CD14-positive monocyte (primary cell): Measurements from ENCODE around the gene CLK4. TPM values are rescaled to one million over a fixed set of nuclear protein-coding genes. Genes with fewer than 3 reads are reported as not detected.

Experiments used
- DNase-seq, 3 donors: peaks; one replicate each; pipeline ENCODE4 v3.0.0-alpha.2; 2011 to 2022
- H2AFZ ChIP-seq: 2 replicates; pipeline ENCODE4 v1.6.0; 2012; ENCODE audit warnings: mild to moderate bottlenecking, low read depth, low read length, inconsistent platforms; ENCODE audit not compliant: insufficient read depth, poor library complexity, severe bottlenecking
- H3K27ac ChIP-seq, 2 donors: 1 replicate in 1 of 2; 2 replicates in 1 of 2; pipeline ENCODE4 v1.5.1; 2012 to 2013; ENCODE audit warnings: low read length in 2 of 2, control low read depth in 1 of 2, inconsistent platforms in 1 of 2, low read depth in 1 of 2, mild to moderate bottlenecking in 1 of 2
- H3K27me3 ChIP-seq, 2 donors: one replicate each; pipeline versions ENCODE4 v1.6.0 to v1.6.1; 2011 to 2013; ENCODE audit warnings: low read length in 2 of 2; ENCODE audit not compliant: control insufficient read depth in 2 of 2, insufficient read depth in 2 of 2
- H3K36me3 ChIP-seq, 2 donors: replicated peaks in 1 of 2; 1 replicate in 1 of 2; 2 replicates in 1 of 2; pipeline versions ENCODE4 v1.5.1 to v1.6.1; 2012 to 2013; ENCODE audit warnings: low read length in 2 of 2, control low read depth in 1 of 2, inconsistent platforms in 1 of 2, mild to moderate bottlenecking in 1 of 2; ENCODE audit not compliant: insufficient read depth in 2 of 2, control insufficient read depth in 1 of 2
- H3K4me1 ChIP-seq, 2 donors: 1 replicate in 1 of 2; 2 replicates in 1 of 2; pipeline versions ENCODE4 v1.5.1 to v1.6.1; 2012 to 2013; ENCODE audit warnings: low read length in 2 of 2, control low read depth in 1 of 2, inconsistent platforms in 1 of 2, mild to moderate bottlenecking in 1 of 2, moderate library complexity in 1 of 2; ENCODE audit not compliant: insufficient read depth in 2 of 2, control insufficient read depth in 1 of 2
- H3K4me2 ChIP-seq: replicated peaks from 2 replicates; pipeline ENCODE3; 2012; ENCODE audit warnings: low read length, moderate library complexity, mild to moderate bottlenecking; ENCODE audit not compliant: poor library complexity, severe bottlenecking; ENCODE audit errors: extremely low read depth
- H3K4me3 ChIP-seq, 3 experiments: fragments of 200-600 bp in 1 of 3; sonication (generic) in 1 of 3; replicated peaks in 1 of 3; 1 replicate in 2 of 3; 2 replicates in 1 of 3; pipeline ENCODE4 v1.5.1; 2011 to 2013; ENCODE audit warnings: low read length in 3 of 3, mild to moderate bottlenecking in 3 of 3, control low read depth in 2 of 3, low read depth in 2 of 3, inconsistent platforms in 1 of 3, moderate library complexity in 1 of 3
- H3K79me2 ChIP-seq: 2 replicates; pipeline ENCODE4 v1.6.0; 2012; ENCODE audit warnings: mild to moderate bottlenecking, control low read depth, inconsistent platforms, low read length, moderate library complexity; ENCODE audit not compliant: insufficient read depth
- H3K9ac ChIP-seq: 2 replicates; pipeline ENCODE4 v1.6.0; 2017; ENCODE audit warnings: low read length, mild to moderate bottlenecking; ENCODE audit not compliant: insufficient read depth, poor library complexity, severe bottlenecking
- H3K9me3 ChIP-seq, 2 donors: replicated peaks in 1 of 2; 1 replicate in 1 of 2; 2 replicates in 1 of 2; pipeline versions ENCODE4 v1.5.1 to v1.6.1; 2012 to 2013; ENCODE audit warnings: low read length in 2 of 2, control low read depth in 1 of 2; ENCODE audit not compliant: control insufficient read depth in 1 of 2, insufficient read depth in 1 of 2
- H4K20me1 ChIP-seq: 2 replicates; pipeline ENCODE4 v1.6.0; 2012; ENCODE audit warnings: mild to moderate bottlenecking, low read length, control low read depth, moderate library complexity; ENCODE audit not compliant: insufficient read depth
- H3K27ac Mint-ChIP-seq, 7 donors: one replicate each; pipeline ENCODE4 v1.8.0; 2020; ENCODE audit warnings: mild to moderate bottlenecking in 7 of 7, mixed read lengths in 7 of 7, moderate library complexity in 6 of 7, inconsistent platforms in 2 of 7
- H3K27me3 Mint-ChIP-seq, 3 donors: one replicate each; pipeline ENCODE4 v1.8.0; 2021 to 2022; ENCODE audit warnings: low read depth in 3 of 3, mild to moderate bottlenecking in 3 of 3, mixed read lengths in 3 of 3, moderate library complexity in 3 of 3, inconsistent platforms in 1 of 3
- H3K36me3 Mint-ChIP-seq, 2 donors: one replicate each; pipeline ENCODE4 v1.8.0; 2020; ENCODE audit warnings: mixed read lengths in 2 of 2, inconsistent platforms in 1 of 2, mild to moderate bottlenecking in 1 of 2
- H3K4me1 Mint-ChIP-seq: one replicate; pipeline ENCODE4 v1.8.0; 2020; ENCODE audit warnings: mild to moderate bottlenecking, mixed read lengths
- H3K4me3 Mint-ChIP-seq, 2 donors: one replicate each; pipeline ENCODE4 v1.8.0; 2020; ENCODE audit warnings: mild to moderate bottlenecking in 2 of 2, mixed read lengths in 2 of 2, moderate library complexity in 1 of 2
- H3K9me3 Mint-ChIP-seq, 7 donors: one replicate each; pipeline ENCODE4 v1.8.0; 2020 to 2022; ENCODE audit warnings: mixed read lengths in 7 of 7, mild to moderate bottlenecking in 6 of 7, moderate library complexity in 6 of 7, inconsistent platforms in 2 of 7
- WGBS: methylation state at CpG from one replicate; pipeline ENCODE4 v1.1.5; 2013; ENCODE audit warnings: missing lambda C conversion rate; ENCODE audit not compliant: insufficient coverage; 5-methylcytosine and 5-hydroxymethylcytosine counted together
- intact Hi-C, 2 donors: fragments of 100-400 bp; cut with micrococcal nuclease; formaldehyde crosslinking; loops; one replicate each; pipeline versions ENCODE4 v1.15.0 to v1.15.1; 2023
- polyA plus RNA-seq, 3 donors: library from polyadenylated mRNA; depleted of rRNA in 1 of 3; unstranded in 2 of 3; stranded (reverse) in 1 of 3; fragments of 300-500 nt in 2 of 3; fragments of >200 nt in 1 of 3; fragmentation: Illumina TruSeq in 2 of 3; gene quantifications; 1 replicate in 2 of 3; 2 replicates in 1 of 3; pipeline ENCODE4 v1.2.3, GENCODE V29; 2012 to 2021
- TF ChIP-seq, protein P1 (sequence below): fragments of 200-600 bp; IDR thresholded peaks from one replicate; pipeline ENCODE4 v1.8.0; 2022; ENCODE audit warnings: antibody characterized with exemption, mild to moderate bottlenecking

The CLK4 gene
- polyA plus RNA-seq, 3 donors = 3.0 to 46.9 (median 4.9) TPM

- no peaks in the 10 kb centered on the region for H3K4me1 Mint-ChIP-seq
- H3K9me3 Mint-ChIP-seq = peaks cover 0 to 13% (median 5%) of the 10 kb centered on the region in 7 donors
- no peak overlapping the region for H3K4me3 ChIP-seq
- no peak overlapping the region for H3K4me2 ChIP-seq
- TF ChIP-seq, protein P1, sequence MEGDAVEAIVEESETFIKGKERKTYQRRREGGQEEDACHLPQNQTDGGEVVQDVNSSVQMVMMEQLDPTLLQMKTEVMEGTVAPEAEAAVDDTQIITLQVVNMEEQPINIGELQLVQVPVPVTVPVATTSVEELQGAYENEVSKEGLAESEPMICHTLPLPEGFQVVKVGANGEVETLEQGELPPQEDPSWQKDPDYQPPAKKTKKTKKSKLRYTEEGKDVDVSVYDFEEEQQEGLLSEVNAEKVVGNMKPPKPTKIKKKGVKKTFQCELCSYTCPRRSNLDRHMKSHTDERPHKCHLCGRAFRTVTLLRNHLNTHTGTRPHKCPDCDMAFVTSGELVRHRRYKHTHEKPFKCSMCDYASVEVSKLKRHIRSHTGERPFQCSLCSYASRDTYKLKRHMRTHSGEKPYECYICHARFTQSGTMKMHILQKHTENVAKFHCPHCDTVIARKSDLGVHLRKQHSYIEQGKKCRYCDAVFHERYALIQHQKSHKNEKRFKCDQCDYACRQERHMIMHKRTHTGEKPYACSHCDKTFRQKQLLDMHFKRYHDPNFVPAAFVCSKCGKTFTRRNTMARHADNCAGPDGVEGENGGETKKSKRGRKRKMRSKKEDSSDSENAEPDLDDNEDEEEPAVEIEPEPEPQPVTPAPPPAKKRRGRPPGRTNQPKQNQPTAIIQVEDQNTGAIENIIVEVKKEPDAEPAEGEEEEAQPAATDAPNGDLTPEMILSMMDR = no peak
- H3K79me2 ChIP-seq = peaks cover under 1% of the 10 kb centered on the region
- H3K36me3 Mint-ChIP-seq = peaks cover 69 to 86% of the 10 kb centered on the region in 2 donors
- H3K27me3 ChIP-seq = no peaks in the 10 kb centered on the region
- no peak overlapping the region for H3K9ac ChIP-seq
- peaks cover 38% of the 10 kb centered on the region for H4K20me1 ChIP-seq
- H3K27ac Mint-ChIP-seq = no peak overlapping the region
- DNase-seq = no peak
- H3K36me3 ChIP-seq = peaks cover 65 to 87% of the 10 kb centered on the region in 2 donors
- no peak overlapping the region for H2AFZ ChIP-seq
- H3K4me3 Mint-ChIP-seq = no peak overlapping the region
- no peak overlapping the region for H3K27ac ChIP-seq
- WGBS = no CpG with 5 or more reads among the region's 2 CpGs
- H3K27me3 Mint-ChIP-seq = peaks cover 0 to 4% (median 0%) of the 10 kb centered on the region in 3 donors
- H3K9me3 ChIP-seq = peaks cover 4 to 6% of the 10 kb centered on the region in 2 donors
- H3K4me1 ChIP-seq = no peaks in the 10 kb centered on the region
- intact Hi-C loops = no loop called here
These were observed 24.1 kb downstream of the CLK4 start for GRCh38 chr5:178602752-178603151.

DNA sequence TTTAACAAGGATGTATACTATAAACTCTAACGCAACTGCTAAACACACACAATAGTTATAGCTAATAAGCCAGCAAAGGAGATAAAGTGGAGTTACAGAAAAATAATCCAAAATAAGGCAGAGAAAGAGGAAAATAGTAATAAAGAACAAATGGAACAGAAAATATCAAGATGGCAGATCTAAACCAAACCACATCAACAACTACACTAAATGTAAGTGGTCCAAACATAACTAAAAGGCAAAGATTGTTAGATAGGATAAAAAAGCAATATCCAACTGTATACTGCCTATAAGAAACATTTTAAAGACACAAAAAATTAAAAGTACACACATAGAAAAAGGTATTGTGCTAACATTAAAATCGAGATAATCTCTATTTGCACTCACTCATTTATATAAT lies 31.1 kb downstream of the CLK4 start:
- H3K9ac ChIP-seq = no peak overlapping the region

More for the DNA sequence above, 31.1 kb downstream of the CLK4 start:
- H4K20me1 ChIP-seq = no peaks in the 10 kb centered on the region
- no peak overlapping the region for H3K27ac ChIP-seq
- peaks cover 0 to 3% of the 10 kb centered on the region in 2 donors for H3K4me1 ChIP-seq
- no CpG with 5 or more reads among the region's 2 CpGs for WGBS
- DNase-seq = no peak
- H3K27me3 ChIP-seq = peaks cover 0 to 5% of the 10 kb centered on the region in 2 donors
- Mint-ChIP-seq H3K27me3 (peaks cover 9 to 12% (median 11%) of the 10 kb centered on the region in 3 donors), H3K4me1 (peaks cover 3% of the 10 kb centered on the region), H3K36me3 (peaks cover 26 to 41% of the 10 kb centered on the region in 2 donors), H3K27ac (no peak overlapping the region), H3K4me3 (no peak overlapping the region), H3K9me3 (peaks cover 19 to 37% (median 34%) of the 10 kb centered on the region in 7 donors)
- intact Hi-C loops = no loop called here
- H3K4me3 ChIP-seq = no peak overlapping the region
- H3K9me3 ChIP-seq = peaks cover 16 to 33% of the 10 kb centered on the region in 2 donors
- H3K4me2 ChIP-seq = no peak overlapping the region
- peaks cover 3 to 22% of the 10 kb centered on the region in 2 donors for H3K36me3 ChIP-seq
- no peak overlapping the region for H2AFZ ChIP-seq
- TF ChIP-seq, protein P1 = no peak
- no peaks in the 10 kb centered on the region for H3K79me2 ChIP-seq
